IMR-90 (cell line): ENCODE measurements around the gene ZNRD2.

ENCODE experiments used
- BHLHE40 ChIP-seq: fragments of 150-350 bp; IDR thresholded peaks from 2 replicates; pipeline ENCODE4 v1.6.1; 2016; ENCODE audit warnings: mild to moderate bottlenecking, low read depth, low read length
- CEBPB ChIP-seq: IDR thresholded peaks from 2 replicates; pipeline ENCODE4 v1.6.1; 2012; ENCODE audit warnings: low read depth, low read length, improper control_type of control experiment
- MAFK ChIP-seq: IDR thresholded peaks from 2 replicates; pipeline ENCODE4 v1.6.1; 2012; ENCODE audit warnings: low read depth, low read length, improper control_type of control experiment
- MXI1 ChIP-seq: IDR thresholded peaks from 2 replicates; pipeline ENCODE4 v1.6.1; 2012; ENCODE audit warnings: low read depth, mild to moderate bottlenecking, low read length, moderate library complexity, borderline replicate concordance
- POLR2A ChIP-seq: IDR thresholded peaks from 2 replicates; pipeline ENCODE4 v1.6.1; 2012; ENCODE audit warnings: mild to moderate bottlenecking, low read depth, low read length
- RAD21 ChIP-seq: IDR thresholded peaks from 2 replicates; pipeline ENCODE4 v1.6.1; 2012; ENCODE audit warnings: low read length, improper control_type of control experiment
- RCOR1 ChIP-seq: IDR thresholded peaks from 2 replicates; pipeline ENCODE4 v1.6.1; 2012; ENCODE audit warnings: mild to moderate bottlenecking, low read length, improper control_type of control experiment; ENCODE audit not compliant: insufficient replicate concordance
- RFX5 ChIP-seq: IDR thresholded peaks from 2 replicates; pipeline ENCODE4 v1.8.0; 2012; ENCODE audit warnings: low read depth, mild to moderate bottlenecking, low read length, moderate library complexity
- SMC3 ChIP-seq: fragments of 150-350 bp; IDR thresholded peaks from 2 replicates; pipeline ENCODE4 v1.6.1; 2016; ENCODE audit warnings: low read depth, mild to moderate bottlenecking, antibody characterized with exemption, low read length, moderate library complexity
- USF2 ChIP-seq: fragments of 150-350 bp; IDR thresholded peaks from 2 replicates; pipeline ENCODE4 v1.6.1; 2017; ENCODE audit warnings: mild to moderate bottlenecking, antibody characterized with exemption, low read length, low read depth
- TF ChIP-seq, protein P1 (sequence below): conservative IDR thresholded peaks from 2 replicates; pipeline ENCODE4 v1.5.1; 2012; ENCODE audit warnings: mild to moderate bottlenecking, low read depth, low read length, improper control_type of control experiment
- TF ChIP-seq, protein P2 (sequence below): fragments of 150-350 bp; IDR thresholded peaks from 2 replicates; pipeline ENCODE4 v1.6.1; 2016; ENCODE audit warnings: low read depth, mild to moderate bottlenecking, low read length, moderate library complexity, borderline replicate concordance

DNA sequence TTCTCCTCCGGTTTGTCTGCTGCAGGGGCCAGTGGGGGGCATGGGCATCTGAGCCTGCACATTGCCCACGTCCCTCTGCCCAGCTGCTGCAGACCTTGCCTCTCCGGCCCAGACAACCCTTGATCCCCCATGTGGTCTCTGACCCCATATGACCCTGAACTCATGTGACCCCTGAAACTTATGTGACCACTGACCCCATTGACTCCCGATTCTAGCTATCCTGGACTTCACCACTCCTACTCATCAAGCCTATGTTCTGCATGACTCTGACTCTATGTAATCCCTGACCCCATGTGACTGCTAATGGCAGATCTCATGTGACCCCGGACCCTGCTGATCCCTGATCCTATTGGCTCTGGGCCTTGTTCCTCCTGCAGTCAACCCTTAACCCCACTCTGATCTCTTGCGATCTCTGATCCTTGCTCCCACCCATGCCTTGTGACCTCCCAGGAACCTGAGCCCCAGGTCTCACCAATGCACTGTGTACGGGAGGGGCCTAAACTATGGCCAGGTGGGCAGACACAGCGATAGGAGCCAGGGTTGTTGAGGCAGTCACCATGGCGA, 17.8 kb upstream of the ZNRD2 start:
- TF ChIP-seq, protein P1, sequence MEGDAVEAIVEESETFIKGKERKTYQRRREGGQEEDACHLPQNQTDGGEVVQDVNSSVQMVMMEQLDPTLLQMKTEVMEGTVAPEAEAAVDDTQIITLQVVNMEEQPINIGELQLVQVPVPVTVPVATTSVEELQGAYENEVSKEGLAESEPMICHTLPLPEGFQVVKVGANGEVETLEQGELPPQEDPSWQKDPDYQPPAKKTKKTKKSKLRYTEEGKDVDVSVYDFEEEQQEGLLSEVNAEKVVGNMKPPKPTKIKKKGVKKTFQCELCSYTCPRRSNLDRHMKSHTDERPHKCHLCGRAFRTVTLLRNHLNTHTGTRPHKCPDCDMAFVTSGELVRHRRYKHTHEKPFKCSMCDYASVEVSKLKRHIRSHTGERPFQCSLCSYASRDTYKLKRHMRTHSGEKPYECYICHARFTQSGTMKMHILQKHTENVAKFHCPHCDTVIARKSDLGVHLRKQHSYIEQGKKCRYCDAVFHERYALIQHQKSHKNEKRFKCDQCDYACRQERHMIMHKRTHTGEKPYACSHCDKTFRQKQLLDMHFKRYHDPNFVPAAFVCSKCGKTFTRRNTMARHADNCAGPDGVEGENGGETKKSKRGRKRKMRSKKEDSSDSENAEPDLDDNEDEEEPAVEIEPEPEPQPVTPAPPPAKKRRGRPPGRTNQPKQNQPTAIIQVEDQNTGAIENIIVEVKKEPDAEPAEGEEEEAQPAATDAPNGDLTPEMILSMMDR, result no peak
- TF ChIP-seq USF2 (no peak), POLR2A (no peak), RCOR1 (no peak), RAD21 (no peak), MXI1 (no peak), BHLHE40 (no peak), SMC3 (no peak), RFX5 (no peak), MAFK (no peak), CEBPB (no peak)
- TF ChIP-seq, protein P2, sequence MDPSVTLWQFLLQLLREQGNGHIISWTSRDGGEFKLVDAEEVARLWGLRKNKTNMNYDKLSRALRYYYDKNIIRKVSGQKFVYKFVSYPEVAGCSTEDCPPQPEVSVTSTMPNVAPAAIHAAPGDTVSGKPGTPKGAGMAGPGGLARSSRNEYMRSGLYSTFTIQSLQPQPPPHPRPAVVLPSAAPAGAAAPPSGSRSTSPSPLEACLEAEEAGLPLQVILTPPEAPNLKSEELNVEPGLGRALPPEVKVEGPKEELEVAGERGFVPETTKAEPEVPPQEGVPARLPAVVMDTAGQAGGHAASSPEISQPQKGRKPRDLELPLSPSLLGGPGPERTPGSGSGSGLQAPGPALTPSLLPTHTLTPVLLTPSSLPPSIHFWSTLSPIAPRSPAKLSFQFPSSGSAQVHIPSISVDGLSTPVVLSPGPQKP, result no peak
